ENCODE results near the gene ANKRD42. TPM values are rescaled to one million over a fixed set of nuclear protein-coding genes. Genes with fewer than 3 reads are reported as not detected.

Gene ANKRD42
- total RNA-seq, 2 donors from 2014 or later = 8.3 to 9.6 TPM

DNA sequence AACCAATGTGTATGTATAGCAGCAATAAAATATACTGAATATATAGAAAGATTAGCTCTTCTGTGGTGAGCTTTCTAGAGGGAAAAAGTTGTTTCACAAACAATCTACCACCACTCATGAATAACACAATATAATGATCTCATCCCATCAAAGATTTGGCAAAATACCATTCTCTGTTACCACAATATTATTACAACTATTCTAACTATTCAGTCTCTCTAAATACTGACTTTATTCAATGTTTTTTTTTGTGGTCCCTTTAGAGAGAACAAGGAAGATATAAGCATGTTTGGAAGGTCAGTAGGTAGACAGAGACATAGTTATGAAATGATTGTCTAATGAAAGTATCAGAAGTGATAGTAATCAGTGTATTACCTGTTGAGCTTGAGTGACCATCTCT is 84.8 kb downstream of the ANKRD42 start:
- H3K4me3 ChIP-seq = no peak overlapping the region
- H3K27me3 ChIP-seq = no peaks in the 10 kb centered on the region
- H3K36me3 ChIP-seq (replicated peaks in 1 of 2; ENCODE audit: insufficient read depth in 1 of 2, low read depth in 2 of 2) = peaks cover 0 to 10% of the 10 kb centered on the region in 2 donors
- peaks cover 20% of the 10 kb centered on the region for H3K4me1 ChIP-seq
- DNase-seq (no peak), ATAC-seq (no peak)
- no peaks in the 10 kb centered on the region for H3K9me3 ChIP-seq
- intact Hi-C loops (cut with DNase I) = no loop called here
- TF ChIP-seq POLR2A (IDR thresholded peaks at IDR 0.05) = no peak
- TF ChIP-seq, protein P1, sequence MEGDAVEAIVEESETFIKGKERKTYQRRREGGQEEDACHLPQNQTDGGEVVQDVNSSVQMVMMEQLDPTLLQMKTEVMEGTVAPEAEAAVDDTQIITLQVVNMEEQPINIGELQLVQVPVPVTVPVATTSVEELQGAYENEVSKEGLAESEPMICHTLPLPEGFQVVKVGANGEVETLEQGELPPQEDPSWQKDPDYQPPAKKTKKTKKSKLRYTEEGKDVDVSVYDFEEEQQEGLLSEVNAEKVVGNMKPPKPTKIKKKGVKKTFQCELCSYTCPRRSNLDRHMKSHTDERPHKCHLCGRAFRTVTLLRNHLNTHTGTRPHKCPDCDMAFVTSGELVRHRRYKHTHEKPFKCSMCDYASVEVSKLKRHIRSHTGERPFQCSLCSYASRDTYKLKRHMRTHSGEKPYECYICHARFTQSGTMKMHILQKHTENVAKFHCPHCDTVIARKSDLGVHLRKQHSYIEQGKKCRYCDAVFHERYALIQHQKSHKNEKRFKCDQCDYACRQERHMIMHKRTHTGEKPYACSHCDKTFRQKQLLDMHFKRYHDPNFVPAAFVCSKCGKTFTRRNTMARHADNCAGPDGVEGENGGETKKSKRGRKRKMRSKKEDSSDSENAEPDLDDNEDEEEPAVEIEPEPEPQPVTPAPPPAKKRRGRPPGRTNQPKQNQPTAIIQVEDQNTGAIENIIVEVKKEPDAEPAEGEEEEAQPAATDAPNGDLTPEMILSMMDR (IDR thresholded peaks at IDR 0.05) = no peak
- H3K27ac ChIP-seq = no peak overlapping the region

GRCh38 chr11:83280256-83280655 is 86.7 kb downstream of the ANKRD42 start:
- WGBS, 2 donors = 35 to 58% methylated on average over 1 of the region's 1 CpG

DNA sequence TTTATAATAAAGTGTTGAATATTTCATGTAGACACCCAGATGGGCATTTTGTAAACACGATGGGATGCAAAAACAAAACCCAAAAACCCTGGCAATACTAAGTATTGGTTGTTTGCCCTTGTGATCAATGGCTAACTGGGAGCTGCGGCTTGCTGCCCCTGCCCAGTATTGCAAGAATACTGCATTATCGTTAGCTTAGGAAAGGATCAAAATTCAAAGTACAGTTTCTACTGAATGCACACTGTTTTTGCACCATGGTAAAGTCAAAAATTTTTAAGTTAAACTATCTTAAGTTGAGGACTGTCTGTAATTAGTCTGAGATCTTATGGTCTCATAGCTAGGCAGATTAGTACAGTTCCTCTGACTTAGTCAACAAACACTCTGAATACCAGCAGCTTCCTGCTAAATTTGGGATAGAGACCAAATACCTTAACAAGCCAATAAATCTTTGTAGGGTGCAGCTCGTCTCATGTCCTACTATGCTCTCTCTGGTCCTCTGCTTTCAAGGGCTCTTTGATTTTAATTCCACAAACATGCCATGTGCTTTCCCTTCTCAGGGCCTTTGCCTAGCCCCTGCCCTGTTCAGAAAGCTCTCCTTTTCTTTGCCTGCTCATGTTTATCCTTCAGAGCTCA is 88.7 kb downstream of the ANKRD42 start:
- H3K4me1 ChIP-seq = peaks cover 36% of the 10 kb centered on the region
- no peak for DNase-seq
- ATAC-seq = no peak
- H3K36me3 ChIP-seq (replicated peaks in 1 of 2; ENCODE audit: insufficient read depth in 1 of 2, low read depth in 2 of 2) = peaks cover 0 to 7% of the 10 kb centered on the region in 2 donors
- H3K4me3 ChIP-seq = no peak overlapping the region
- intact Hi-C loops (cut with DNase I) = no loop called here
- H3K27me3 ChIP-seq = no peaks in the 10 kb centered on the region
- TF ChIP-seq, protein P1 (IDR thresholded peaks at IDR 0.05) = no peak
- no peak for TF ChIP-seq POLR2A (IDR thresholded peaks at IDR 0.05)
- 70 to 71% methylated on average over 4 of the region's 4 CpGs for WGBS, 2 donors
- H3K9me3 ChIP-seq = no peaks in the 10 kb centered on the region
- no peak overlapping the region for H3K27ac ChIP-seq

More at GRCh38 chr11:83280256-83280655, 86.7 kb downstream of the ANKRD42 start:
- H3K4me3 ChIP-seq = no peak overlapping the region
- no peaks in the 10 kb centered on the region for H3K9me3 ChIP-seq
- H3K4me1 ChIP-seq = peaks cover 31% of the 10 kb centered on the region
- DNase-seq = no peak
- ATAC-seq = no peak
- intact Hi-C loops (cut with DNase I) = no loop called here
- H3K27ac ChIP-seq = no peak overlapping the region
- H3K27me3 ChIP-seq = no peaks in the 10 kb centered on the region
- H3K36me3 ChIP-seq (replicated peaks in 1 of 2; ENCODE audit: insufficient read depth in 1 of 2, low read depth in 2 of 2) = peaks cover 0 to 9% of the 10 kb centered on the region in 2 donors
- TF ChIP-seq, protein P1 (IDR thresholded peaks at IDR 0.05) = no peak
- TF ChIP-seq POLR2A (IDR thresholded peaks at IDR 0.05) = no peak

DNA sequence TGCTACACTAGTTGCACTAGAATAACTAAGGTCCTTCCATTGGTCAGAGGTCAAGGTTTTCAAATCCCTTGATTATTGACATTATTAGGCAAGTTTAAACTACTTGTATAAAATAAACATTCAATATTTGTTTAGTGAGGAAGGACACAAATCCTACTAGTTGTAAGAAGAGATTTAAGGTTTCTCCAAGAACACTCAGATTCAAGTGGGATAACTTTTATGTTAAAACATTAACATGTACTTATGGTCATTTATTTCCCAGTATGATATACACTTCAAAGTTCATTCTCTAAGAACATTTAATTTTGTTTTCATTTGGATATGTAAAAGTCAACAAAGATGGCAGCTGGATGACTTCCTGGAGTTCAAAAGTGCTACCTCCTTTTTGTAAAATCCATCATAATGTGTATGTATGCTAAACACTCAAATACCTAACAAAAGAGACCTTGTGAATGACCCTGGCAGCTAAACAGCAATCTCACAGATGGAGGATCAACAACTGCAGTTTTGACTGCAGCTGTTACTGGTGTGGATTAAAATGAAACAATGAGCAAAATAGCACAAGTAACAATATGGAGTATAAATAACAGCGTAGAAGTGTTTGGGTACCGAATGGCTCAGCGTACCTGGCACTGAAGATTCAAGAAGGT is 91.1 kb downstream of the ANKRD42 start:
- no peak for DNase-seq

More for the DNA sequence above, 91.1 kb downstream of the ANKRD42 start:
- TF ChIP-seq POLR2A (IDR thresholded peaks at IDR 0.05) = no peak
- TF ChIP-seq, protein P1 (IDR thresholded peaks at IDR 0.05) = no peak
- Histone ChIP-seq H3K27ac (peak overlapping the region; percentile 20 to 100 (median 98)), H3K36me3 (replicated peaks in 1 of 2; ENCODE audit: insufficient read depth in 1 of 2, low read depth in 2 of 2) (no peaks in the 10 kb centered on the region), H3K4me1 (peaks cover 36% of the 10 kb centered on the region), H3K4me3 (peak overlapping the region in 1 of 2 donors; percentile 87), H3K27me3 (no peaks in the 10 kb centered on the region), H3K9me3 (no peaks in the 10 kb centered on the region)
- 7 to 8% methylated on average over 3 of the region's 3 CpGs for WGBS, 2 donors
- no peak for ATAC-seq
- intact Hi-C loops (cut with DNase I) = no loop called here
